ENCODE measurements around the gene LHFPL3.

Gene LHFPL3

DNA sequence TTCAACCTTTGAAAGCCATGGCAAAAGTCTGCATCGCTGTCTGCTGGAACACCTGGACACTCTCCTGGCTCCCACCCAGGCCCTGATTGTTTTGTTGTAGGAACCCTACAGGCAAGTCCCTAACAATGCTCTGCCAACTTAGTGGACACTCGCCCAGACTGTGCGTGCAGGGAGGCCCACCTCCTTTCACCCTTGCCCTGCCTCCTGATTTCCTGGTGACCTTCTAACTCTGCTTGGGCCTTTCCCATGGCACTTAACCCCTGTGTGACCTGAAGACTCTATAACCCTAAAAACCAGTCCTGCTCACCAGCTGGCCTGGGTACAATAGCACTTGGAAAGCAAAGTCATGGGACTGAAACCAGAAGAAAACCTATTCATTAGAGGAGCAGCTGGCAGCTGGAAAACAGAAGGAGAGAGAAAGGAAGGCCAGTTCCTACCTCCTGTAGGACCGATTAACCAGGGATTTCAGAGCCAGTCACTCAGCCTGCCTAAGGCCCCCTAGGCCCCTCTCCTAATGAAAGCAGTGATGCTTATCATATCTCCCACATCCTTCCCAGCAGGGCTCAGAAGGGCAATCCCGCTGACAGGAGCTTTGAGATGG lies 602.9 kb downstream of the LHFPL3 start:
- no peak for DNase-seq
- H3K27me3 ChIP-seq (replicated peaks; ENCODE audit: insufficient read depth, low read length) = no peaks in the 10 kb centered on the region
- H3K4me3 ChIP-seq (ENCODE audit: low read length) = no peak overlapping the region
- H3F3A ChIP-seq (ENCODE audit: insufficient read depth, low read length) = peaks cover 8% of the 10 kb centered on the region
- no peak overlapping the region for H3K27ac ChIP-seq (ENCODE audit: low read length)
- H2AFZ ChIP-seq (ENCODE audit: low read length) = no peak overlapping the region
- no peak overlapping the region for H3K4me2 ChIP-seq (ENCODE audit: low read depth, low read length)
- no peaks in the 10 kb centered on the region for H4K20me1 ChIP-seq (ENCODE audit: insufficient read depth, low read length)
- peaks cover 25% of the 10 kb centered on the region for H3K4me1 ChIP-seq (ENCODE audit: low read length)
- no peaks in the 10 kb centered on the region for H3K79me2 ChIP-seq (ENCODE audit: low read length)
- H3K9me2 ChIP-seq (replicated peaks; ENCODE audit: insufficient read depth, low read length) = no peaks in the 10 kb centered on the region
- TF ChIP-seq EZH2 (optimal IDR thresholded peaks at IDR 0.05; ENCODE audit: low read depth, low read length) (no peak), EZH2phosphoT487 (IDR thresholded peaks at IDR 0.05; ENCODE audit: low read length) (no peak)
- TF ChIP-seq, protein P1, sequence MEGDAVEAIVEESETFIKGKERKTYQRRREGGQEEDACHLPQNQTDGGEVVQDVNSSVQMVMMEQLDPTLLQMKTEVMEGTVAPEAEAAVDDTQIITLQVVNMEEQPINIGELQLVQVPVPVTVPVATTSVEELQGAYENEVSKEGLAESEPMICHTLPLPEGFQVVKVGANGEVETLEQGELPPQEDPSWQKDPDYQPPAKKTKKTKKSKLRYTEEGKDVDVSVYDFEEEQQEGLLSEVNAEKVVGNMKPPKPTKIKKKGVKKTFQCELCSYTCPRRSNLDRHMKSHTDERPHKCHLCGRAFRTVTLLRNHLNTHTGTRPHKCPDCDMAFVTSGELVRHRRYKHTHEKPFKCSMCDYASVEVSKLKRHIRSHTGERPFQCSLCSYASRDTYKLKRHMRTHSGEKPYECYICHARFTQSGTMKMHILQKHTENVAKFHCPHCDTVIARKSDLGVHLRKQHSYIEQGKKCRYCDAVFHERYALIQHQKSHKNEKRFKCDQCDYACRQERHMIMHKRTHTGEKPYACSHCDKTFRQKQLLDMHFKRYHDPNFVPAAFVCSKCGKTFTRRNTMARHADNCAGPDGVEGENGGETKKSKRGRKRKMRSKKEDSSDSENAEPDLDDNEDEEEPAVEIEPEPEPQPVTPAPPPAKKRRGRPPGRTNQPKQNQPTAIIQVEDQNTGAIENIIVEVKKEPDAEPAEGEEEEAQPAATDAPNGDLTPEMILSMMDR (IDR thresholded peaks at IDR 0.05; ENCODE audit: low read length) = no peak
- H3K9me3 ChIP-seq (replicated peaks; ENCODE audit: insufficient read depth, low read length) = no peaks in the 10 kb centered on the region
- no peaks in the 10 kb centered on the region for H3K36me3 ChIP-seq (replicated peaks; ENCODE audit: insufficient read depth, low read length)
- H3K9ac ChIP-seq (ENCODE audit: low read length) = no peak overlapping the region

DNA sequence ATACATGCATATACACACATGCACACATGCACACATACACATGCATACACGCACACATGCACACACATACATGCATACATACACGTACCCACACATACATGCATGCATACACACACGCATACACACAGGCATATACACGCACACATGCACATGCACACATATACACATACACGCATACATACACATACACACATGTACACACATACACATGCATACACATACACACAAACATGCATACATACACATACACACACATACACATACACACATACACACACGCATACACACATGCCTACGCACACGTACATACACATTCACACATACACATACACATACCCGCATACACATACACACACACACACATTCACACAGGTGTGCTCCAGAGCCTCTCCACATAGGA lies 604.6 kb downstream of the LHFPL3 start:
- H2AFZ ChIP-seq (ENCODE audit: low read length) = no peak overlapping the region
- no peaks in the 10 kb centered on the region for H3K27me3 ChIP-seq (replicated peaks; ENCODE audit: insufficient read depth, low read length)
- H3K4me2 ChIP-seq (ENCODE audit: low read depth, low read length) = no peak overlapping the region
- no peaks in the 10 kb centered on the region for H4K20me1 ChIP-seq (ENCODE audit: insufficient read depth, low read length)
- no peak for DNase-seq
- H3K27ac ChIP-seq (ENCODE audit: low read length) = no peak overlapping the region
- H3K9me3 ChIP-seq (replicated peaks; ENCODE audit: insufficient read depth, low read length) = no peaks in the 10 kb centered on the region
- peaks cover 39% of the 10 kb centered on the region for H3K4me1 ChIP-seq (ENCODE audit: low read length)
- H3K9me2 ChIP-seq (replicated peaks; ENCODE audit: insufficient read depth, low read length) = no peaks in the 10 kb centered on the region
- no peaks in the 10 kb centered on the region for H3K36me3 ChIP-seq (replicated peaks; ENCODE audit: insufficient read depth, low read length)
- TF ChIP-seq, protein P1 (IDR thresholded peaks at IDR 0.05; ENCODE audit: low read length) = no peak
- no peak for TF ChIP-seq EZH2 (optimal IDR thresholded peaks at IDR 0.05; ENCODE audit: low read depth, low read length)
- no peak for TF ChIP-seq EZH2phosphoT487 (IDR thresholded peaks at IDR 0.05; ENCODE audit: low read length)
- H3F3A ChIP-seq (ENCODE audit: insufficient read depth, low read length) = peaks cover 12% of the 10 kb centered on the region
- no peaks in the 10 kb centered on the region for H3K79me2 ChIP-seq (ENCODE audit: low read length)
- no peak overlapping the region for H3K9ac ChIP-seq (ENCODE audit: low read length)
- no peak overlapping the region for H3K4me3 ChIP-seq (ENCODE audit: low read length)

DNA sequence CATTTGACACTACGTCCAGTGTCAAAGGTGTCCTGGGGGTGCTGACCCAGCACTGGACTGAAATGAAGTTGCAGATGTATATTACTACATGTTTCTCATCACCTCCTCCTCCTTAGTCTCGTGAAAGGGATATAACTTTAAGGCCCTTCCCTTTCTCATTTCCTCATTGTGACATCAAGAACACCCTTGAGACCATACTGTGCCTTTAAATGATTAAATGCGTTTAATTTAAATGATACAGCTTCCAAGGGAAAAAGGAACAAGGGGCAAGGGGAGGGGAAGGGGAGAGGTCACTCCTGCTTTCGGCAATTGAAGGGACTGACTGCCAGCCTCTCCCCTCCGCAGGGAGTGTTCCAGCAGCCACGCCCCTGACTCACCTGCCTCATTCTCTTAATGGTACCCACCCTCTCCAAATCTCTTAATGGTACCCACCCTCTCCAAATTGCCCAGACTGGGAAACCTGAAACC lies 605.2 kb downstream of the LHFPL3 start:
- no peaks in the 10 kb centered on the region for H3K27me3 ChIP-seq (replicated peaks; ENCODE audit: insufficient read depth, low read length)
- peaks cover 17% of the 10 kb centered on the region for H3F3A ChIP-seq (ENCODE audit: insufficient read depth, low read length)
- H4K20me1 ChIP-seq (ENCODE audit: insufficient read depth, low read length) = no peaks in the 10 kb centered on the region
- no peaks in the 10 kb centered on the region for H3K36me3 ChIP-seq (replicated peaks; ENCODE audit: insufficient read depth, low read length)
- no peak overlapping the region for H3K9ac ChIP-seq (ENCODE audit: low read length)
- H3K9me2 ChIP-seq (replicated peaks; ENCODE audit: insufficient read depth, low read length) = no peaks in the 10 kb centered on the region
- no peak overlapping the region for H3K4me3 ChIP-seq (ENCODE audit: low read length)
- H2AFZ ChIP-seq (ENCODE audit: low read length) = no peak overlapping the region
- no peak for DNase-seq
- no peaks in the 10 kb centered on the region for H3K9me3 ChIP-seq (replicated peaks; ENCODE audit: insufficient read depth, low read length)
- no peak overlapping the region for H3K27ac ChIP-seq (ENCODE audit: low read length)
- TF ChIP-seq, protein P1 (IDR thresholded peaks at IDR 0.05; ENCODE audit: low read length) = no peak
- no peak for TF ChIP-seq EZH2phosphoT487 (IDR thresholded peaks at IDR 0.05; ENCODE audit: low read length)
- TF ChIP-seq EZH2 (optimal IDR thresholded peaks at IDR 0.05; ENCODE audit: low read depth, low read length) = no peak
- H3K79me2 ChIP-seq (ENCODE audit: low read length) = no peaks in the 10 kb centered on the region
- H3K4me1 ChIP-seq (ENCODE audit: low read length) = peaks cover 44% of the 10 kb centered on the region
- no peak overlapping the region for H3K4me2 ChIP-seq (ENCODE audit: low read depth, low read length)
